ENCODE measurements around the gene XRCC4.

The XRCC4 gene

DNA sequence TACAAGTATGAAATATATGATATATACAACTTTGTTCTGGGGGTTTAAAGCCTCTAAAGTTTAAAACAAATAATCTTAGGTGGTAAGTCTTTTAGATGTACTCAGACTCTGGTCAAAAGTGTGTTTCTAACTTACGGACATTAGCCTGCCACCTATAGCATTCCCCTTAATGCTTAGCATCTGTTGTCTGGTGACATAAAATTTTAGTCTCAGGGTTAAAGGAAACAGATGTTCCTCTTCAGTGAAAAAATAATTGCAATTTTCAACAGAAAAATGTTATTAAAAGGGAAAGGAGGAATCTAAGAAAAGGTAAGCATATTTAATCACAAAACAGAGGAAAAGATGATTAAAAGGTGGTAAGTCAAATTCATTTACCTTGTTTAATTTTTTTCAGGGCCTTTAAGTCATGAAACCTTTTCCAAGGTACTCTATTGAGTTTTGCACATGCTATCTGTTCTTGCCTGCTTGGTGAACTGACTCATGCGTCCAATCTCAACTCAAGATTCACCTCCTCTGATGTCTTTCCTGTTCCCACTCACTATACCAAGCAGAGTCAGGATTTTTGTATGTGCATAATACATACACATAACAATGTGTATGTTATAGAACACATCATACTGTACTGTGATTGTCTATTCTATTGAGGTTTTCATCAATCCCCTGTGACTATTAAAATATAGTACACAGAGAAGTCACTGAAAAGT is 8.1 kb upstream of the XRCC4 start:
- DNase-seq (ENCODE audit: low read depth in 1 of 2, low spot score in 1 of 2): no peak

DNA sequence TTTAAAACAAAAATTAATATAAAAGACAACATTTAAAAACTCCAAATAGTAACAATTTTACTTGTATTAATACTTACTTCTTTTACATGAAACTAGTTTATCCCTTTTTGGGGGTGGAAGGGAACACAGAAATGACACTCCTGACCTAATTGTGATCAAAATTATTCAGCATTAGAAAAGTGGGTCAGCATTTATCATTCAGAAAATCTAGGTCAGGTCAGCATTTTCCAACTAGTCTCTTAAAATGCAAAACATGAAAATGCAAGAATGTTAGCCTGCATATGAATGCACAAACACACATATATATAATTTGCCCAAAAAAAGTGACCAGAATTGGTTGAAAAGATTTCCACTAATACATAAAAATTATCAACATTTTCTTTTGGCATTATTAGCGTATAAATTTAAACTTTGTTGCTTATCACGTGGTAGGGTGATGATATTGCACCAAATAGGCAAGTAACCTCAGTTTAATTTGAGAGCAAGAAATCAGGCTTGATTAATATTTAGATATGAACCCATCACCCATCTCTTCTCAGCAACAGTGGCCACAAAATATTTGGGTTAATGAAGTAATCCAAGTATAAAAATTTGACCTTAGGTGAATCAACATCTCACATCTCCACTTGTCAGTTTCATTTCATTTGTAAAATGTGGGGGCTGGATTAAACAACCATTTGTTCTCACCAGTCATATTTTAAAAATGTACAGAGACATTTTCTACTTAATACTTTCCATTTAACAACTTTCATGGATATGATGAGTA is 5.9 kb upstream of the XRCC4 start:
- no peak for DNase-seq (ENCODE audit: low read depth in 1 of 2, low spot score in 1 of 2)

DNA sequence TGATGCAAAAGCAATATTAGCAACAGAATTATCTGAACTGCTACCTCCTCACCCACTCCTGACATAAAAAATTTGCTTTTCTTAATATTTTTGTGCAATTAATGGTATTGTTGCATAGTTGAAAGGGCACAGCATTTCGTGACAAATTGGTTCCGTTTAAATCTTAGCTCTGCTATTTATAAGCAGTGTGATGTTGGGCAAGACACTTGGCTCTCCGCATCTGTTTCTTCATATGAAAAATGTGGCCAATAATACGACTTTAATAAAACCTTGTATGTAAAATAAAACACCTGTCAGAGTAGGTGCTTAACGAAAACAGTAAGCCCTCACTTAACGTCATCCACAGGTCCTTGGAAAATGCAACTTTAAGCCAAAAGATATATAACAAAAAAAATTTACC is 4.4 kb upstream of the XRCC4 start:
- DNase-seq (ENCODE audit: low read depth in 1 of 2, low spot score in 1 of 2): no peak

DNA sequence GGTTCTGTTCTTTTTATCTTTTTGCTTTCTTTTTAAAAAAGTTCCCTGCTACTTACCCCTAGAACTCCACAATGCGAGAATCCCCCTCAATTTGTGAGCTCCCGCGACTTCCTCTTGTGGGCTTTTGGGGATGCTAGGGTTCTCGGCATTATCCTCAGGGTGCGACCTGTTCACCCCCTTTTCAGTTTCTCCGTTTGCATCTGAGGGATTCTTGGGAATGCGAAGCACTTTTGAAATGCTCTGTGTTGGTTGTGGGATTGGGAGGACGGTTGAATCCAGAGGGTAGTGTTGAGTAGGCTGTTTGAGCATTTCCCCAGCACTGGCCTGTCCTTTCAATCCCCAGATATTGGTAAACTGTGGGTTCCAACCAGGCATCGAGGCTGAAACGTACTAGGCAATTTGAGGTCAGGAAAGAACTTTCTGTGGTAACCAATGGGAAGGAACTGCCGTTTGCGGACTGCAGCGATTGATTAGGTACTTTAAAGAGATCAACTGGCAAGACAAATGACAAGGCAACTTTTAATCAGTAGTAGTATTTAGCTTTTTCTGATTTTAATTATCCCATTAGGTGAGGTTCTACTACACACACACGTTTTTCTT is 415 bp downstream of the XRCC4 start:
- no peak for DNase-seq (ENCODE audit: low read depth in 1 of 2, low spot score in 1 of 2)

DNA sequence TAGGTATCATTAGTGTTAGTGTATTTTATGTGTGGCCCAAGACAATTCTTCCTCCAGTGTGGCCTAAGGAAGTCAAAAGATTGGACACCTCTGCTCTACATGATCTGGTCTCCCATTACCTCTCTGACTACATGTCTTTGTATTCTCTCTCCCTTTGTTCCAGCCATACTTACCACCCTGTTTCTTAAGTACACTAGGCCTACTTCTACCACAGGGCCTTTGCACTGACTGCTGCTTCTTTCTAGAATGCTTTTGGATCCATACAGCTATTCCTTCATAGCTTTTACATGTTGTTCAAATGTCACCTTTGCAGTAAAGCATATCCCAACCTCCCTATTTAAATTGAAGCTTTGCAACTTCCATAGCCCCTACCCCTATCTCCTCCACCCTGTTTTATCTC is 5.4 kb downstream of the XRCC4 start:
- DNase-seq (ENCODE audit: low read depth in 1 of 2, low spot score in 1 of 2): no peak

DNA sequence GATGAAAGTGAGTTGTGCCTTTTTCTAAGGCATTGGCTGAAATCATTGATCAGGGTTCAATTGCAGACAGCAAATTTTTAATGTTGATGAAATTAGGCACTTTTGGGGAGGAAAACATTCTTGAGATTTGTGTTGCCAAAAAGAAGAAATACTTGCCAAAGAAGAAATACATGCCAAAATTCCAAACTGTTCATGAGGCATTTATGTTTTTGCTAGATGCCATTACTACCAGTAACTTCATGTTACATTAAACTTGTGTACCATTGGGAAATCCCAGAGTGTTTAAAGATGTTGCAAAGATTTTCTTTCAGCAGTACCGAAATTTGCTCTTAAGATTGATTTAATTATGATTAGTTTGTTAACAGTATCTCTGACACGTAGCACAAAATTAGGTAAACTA is 7.0 kb downstream of the XRCC4 start:
- no peak for DNase-seq (ENCODE audit: low read depth in 1 of 2, low spot score in 1 of 2)

DNA sequence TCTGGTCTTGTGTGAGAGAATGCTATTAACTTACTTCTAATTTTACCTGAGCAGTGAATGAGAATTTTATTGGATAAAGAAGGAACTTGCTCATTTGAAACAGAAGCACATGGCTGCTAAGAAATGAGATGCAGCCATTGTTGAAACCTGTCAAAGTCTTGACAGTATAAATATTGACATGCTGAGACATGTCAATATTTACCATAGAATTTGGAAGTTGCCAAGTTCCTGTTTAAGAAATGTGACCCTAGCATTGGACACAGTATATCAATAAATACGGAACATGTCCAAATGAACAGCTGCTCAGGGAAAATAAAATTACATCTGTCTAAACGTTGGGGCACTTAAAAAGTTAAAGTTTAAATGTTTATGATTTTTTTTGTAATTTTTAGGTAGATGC is 7.8 kb downstream of the XRCC4 start:
- DNase-seq (ENCODE audit: low read depth in 1 of 2, low spot score in 1 of 2): no peak

DNA sequence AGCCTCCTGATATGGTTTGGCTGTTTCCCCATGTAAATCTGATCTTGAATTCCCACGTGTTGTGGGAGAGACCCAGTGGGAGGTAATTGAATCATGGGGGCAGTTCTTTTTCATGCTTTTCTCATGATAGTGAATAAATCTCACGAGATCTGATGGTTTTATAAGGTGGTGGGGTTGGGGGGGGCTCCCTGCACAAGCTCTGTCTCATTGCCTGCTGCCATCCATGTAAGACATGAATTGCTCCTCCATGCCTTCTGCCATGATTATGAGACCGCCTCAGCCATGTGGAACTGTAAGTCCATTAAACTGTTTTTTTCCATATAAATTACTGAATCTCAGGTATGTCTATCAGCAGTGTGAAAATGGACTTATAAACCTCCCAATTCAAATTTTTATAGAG is 12.8 kb downstream of the XRCC4 start:
- no peak for DNase-seq (ENCODE audit: low read depth in 1 of 2, low spot score in 1 of 2)

DNA sequence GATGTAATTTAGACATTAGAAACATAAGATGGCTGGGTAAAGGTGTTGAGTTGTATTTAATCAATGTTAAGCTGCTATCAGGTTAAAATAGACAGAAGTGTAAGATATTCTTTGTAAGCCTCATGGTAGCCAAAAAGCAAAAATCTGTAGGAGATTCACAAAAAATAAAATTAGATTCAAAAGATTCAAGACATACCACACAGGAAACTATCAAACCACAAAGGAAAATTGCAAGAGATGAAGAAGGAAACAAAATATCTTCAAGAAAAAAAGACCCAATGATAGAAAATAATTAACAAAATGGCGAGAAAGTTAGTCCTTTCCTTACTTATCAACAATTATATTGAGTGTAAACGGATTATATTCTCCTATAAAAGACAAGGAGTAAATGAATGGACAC is 15.3 kb downstream of the XRCC4 start:
- DNase-seq (ENCODE audit: low read depth in 1 of 2, low spot score in 1 of 2): no peak

DNA sequence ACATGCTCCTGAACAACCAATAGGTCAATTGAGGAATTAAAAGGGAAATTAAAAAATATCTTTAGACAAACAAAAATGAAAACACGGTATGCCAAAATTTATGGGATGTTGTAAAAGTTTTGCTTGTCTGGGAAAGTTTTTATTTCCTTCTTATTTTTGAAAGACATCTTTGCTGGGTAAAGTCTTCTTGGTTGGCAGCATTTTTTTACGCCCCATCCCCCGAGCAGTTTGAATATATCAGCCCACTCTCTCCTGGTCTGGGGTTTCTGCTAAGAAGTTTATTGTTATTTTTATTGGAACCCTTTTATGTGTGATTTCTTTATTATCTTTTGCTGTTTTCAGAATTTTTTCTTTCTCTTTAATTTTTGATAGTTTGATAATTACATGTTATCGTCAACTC is 16.3 kb downstream of the XRCC4 start:
- no peak for DNase-seq (ENCODE audit: low read depth in 1 of 2, low spot score in 1 of 2)

DNA sequence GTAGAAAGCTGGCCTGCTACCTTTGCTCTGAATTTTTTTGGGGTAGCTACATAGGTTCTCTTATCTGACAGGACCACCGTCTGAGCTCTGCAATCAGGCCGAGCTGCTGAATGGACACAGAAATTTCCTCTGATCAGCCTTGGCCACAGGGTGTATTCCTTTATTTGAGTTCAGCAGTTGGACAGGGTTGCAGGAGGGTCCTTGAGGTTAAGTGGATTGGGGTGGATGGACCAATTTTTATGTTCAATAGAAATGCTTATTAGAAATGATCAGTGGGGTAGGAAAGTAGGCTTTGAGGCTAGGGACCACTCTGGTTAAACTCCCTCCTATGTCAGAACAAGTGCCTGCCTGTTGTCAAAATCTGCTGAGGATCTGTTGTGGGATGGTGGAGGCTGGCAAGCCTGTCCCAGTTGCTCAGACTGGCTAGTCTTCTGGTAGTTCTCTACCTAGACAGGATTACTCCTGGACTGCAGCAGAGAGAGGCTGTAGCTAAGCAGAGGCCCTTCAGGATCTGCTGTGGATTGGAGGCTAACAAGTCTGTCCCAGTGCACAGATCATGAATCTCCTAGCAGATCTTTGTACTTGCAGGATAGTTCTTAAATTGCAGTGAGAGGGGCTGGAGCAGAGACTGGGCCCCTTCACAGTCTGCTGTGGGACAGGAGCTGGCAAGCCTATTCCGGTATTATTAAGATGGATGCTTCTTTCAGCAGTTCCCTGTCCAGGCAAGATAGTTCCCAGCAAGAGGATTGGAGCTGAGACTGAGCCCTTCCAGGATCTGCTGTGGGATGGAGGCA is 18.0 kb downstream of the XRCC4 start:
- DNase-seq (ENCODE audit: low read depth in 1 of 2, low spot score in 1 of 2): no peak

DNA sequence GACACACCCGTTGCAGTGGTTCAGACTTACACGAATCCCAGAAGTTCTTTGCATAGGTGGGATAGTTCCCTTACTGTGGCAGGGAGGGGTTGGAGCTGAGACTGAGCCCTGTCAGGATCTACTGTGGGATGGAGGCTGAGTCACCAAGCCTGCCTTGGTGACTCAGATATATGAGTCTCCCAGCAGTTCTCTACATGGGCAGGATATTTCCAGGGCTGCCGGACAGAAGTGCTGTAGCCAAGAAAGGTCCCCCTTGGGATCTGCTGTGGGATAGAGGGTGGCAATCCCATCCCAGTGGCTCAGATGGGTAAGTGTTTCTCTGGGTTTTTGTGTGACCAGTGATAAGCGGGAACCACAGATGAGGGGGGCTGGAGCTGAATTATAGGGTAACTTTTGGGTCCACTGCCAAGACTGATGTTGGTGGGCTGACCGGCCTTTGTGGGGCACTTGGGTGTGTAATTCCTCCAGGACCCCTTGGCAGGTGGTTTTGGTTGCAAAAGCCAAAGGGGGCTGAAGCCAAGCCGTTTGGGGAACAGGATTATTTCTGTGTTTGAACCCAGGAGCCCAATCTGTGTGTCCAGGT is 18.7 kb downstream of the XRCC4 start:
- DNase-seq (ENCODE audit: low read depth in 1 of 2, low spot score in 1 of 2): no peak

DNA sequence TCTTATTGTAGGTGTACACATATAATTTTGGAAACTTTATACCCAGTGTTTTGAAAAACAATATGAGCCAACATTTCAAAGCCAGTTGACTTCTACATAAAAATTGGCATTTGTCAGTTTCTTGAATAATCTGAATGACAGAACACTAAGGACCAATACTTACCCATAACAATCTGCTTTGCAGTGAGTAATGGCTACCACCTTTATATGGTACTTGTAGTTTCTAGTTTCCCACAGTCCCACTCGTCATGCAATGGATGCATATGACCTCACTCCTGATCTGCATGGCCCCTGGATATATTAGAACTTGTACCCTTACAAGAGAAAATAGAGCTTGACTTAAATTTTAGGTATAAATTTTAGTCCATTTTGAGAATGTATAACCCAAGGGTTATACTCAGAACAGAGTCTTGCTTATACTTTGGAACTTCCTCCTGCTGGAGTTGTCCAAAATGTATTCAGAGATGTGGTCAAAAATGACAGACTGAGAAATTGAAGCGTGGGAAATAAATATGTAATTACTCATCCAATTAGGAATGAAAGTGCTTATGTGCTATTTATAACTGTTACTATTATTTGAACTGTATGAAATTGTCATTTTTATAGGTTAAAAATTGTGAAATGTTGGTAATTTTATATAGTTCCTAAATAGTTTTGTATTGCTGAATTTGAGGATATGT is 19.5 kb downstream of the XRCC4 start:
- no peak for DNase-seq (ENCODE audit: low read depth in 1 of 2, low spot score in 1 of 2)

DNA sequence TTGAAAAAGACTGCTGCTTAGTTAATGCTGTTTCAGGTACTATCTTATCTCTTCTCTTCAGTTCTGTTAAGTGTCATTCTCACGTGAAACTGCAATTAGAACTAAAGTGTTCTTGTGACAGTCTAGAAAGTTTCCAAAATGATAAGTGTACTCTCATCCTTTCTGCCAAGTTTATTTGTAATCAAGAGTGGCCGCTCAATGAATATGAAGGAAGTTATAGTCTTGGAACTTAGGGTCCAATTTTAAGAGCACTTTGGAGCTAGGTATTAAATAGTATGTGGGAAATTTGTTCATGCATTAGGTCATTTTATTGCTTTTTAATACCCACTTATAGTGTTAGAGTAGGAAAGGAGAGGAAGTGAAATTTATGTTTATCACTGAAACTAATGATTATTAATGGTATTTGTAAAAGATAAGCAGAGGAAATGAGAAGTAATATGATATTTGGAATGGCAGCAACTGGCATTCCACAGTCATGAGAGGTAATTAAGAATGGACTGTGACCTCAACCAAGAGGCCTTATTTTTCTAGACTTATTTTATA is 20.4 kb downstream of the XRCC4 start:
- DNase-seq (ENCODE audit: low read depth in 1 of 2, low spot score in 1 of 2): no peak

DNA sequence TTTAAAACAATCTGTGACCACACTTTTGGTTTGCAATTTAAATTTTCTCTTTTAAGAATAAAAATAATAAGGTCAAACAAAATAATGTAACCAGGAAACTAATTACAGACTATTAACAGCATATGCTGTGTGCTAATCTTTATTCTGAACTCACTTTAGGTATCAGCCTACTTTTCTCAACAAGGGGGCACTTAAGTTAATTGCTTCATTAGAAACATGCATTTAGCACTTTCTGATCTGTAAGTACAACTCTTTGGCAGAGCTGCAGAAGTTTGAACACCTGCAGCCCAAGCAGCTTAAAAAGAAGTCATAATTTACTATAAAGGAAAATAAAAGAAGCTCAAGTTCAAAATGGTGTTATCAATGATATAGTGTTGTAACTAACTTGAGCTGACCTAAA is 21.7 kb downstream of the XRCC4 start:
- no peak for DNase-seq (ENCODE audit: low read depth in 1 of 2, low spot score in 1 of 2)

DNA sequence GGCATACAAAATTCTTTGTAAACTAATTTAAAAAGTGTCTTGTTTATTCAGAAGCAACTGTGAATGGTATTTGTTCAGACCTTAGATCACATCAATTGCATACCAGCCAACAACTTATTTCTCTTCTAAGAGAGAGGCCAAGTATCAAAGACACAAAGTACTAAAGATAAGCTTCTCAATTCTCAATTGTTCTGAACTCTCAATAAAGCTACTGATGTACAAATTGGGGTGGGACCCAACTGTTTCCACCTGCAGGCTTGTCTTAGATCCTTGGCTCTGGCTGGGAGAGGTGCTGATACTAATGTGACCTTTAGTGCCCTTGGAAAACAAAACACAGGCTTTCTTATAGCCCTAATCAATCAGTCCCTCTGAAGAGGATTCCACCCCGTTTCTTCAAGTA is 22.1 kb downstream of the XRCC4 start:
- no peak for DNase-seq (ENCODE audit: low read depth in 1 of 2, low spot score in 1 of 2)

DNA sequence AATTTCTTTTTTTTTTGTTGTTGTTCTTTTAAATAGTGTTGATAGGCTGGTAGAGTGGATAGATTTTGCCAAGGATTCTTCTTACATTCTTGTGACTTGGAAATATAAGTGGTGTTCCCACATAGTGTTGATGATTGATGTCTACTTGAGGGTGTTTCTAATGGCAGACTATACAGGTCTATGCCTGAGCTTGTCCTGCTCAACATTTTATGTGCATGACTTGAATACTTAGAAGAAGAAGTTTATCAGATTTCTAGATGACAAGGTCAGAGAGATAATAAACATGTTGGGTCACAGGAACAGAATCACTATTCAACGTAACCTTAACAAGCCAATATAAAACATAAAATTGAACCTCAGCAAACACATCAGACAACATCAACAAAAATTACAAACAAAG is 24.2 kb downstream of the XRCC4 start:
- no peak for DNase-seq (ENCODE audit: low read depth in 1 of 2, low spot score in 1 of 2)

DNA sequence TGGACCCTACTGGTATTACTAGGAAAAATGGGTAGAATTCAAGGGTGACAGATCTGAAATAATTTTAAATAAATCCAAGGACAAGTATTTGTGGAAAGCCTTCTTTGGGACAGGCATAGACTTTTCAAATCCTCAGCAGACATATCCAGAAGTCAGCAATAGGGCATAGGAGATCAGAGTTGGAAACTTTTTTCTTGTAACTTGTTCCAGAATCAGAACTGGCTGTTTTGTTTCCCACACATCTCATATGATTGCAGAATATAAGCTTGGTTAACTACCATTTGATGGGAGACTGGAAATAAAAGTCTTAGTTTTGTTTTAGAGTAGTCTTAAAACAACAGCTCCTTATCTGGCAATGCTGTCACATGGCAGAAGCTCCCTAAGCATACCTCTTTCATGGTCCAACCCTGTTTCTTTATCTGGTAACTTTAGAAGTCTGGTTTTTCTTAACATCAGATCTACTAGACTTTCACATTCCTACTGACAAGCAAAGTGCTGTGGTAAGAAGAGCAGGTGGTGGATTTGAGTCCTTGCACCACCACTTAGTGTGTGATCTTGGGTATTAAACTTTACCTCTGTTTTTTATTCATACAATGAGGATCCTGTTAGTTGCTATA is 25.1 kb downstream of the XRCC4 start:
- no peak for DNase-seq (ENCODE audit: low read depth in 1 of 2, low spot score in 1 of 2)

DNA sequence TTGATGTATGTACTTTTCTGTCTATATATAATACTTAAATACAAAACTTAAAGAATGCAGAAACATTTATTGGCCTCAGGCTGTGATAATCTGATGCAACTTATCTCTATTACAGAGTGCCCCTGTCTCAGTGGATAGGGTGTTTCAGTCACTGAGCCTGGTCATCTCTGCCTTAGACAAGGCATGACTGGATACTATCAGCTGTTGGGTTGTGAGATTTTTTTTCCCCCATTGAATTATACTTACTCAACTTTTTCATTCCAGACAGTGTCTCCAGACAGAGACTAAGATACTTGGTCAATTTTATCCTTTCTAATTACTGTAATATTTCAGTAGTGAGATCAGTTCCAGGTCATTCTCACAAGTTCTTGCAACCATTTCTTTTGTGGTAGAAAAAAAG is 26.7 kb downstream of the XRCC4 start:
- no peak for DNase-seq (ENCODE audit: low read depth in 1 of 2, low spot score in 1 of 2)

Data from stimulated activated CD4-positive, alpha-beta T cell treated with anti-CD3 and anti-CD28 coated beads, Interleukin-15, amount 100 ng/mL, for 1 hour (primary cell).